B cell (primary cell): ENCODE data around the gene ST6GAL1. TPM values are rescaled to one million over a fixed set of nuclear protein-coding genes. Genes with fewer than 3 reads are reported as not detected.

Experiments
- ATAC-seq: fragments of 200-7000 bp; cut with Tn5 transposase; one replicate; pipeline ENCODE4 v1.10.0; 2021; ENCODE audit warnings: low read depth, mild to moderate bottlenecking, moderate number of reproducible peaks, moderate library complexity
- CTCF ChIA-PET: fragments of 350-600 bp; sonication (Branson Sonifier 250); formaldehyde crosslinking; loops from one replicate; lab custom pipeline; 2021; ENCODE audit warnings: antibody characterized with exemption, inconsistent platforms; lab: Charles Lee
- POLR2A ChIA-PET: fragments of 350-600 bp; sonication (Branson Sonifier 250); formaldehyde crosslinking; loops from one replicate; lab custom pipeline; 2021; ENCODE audit warnings: antibody characterized with exemption; lab: Charles Lee
- DNase-seq: peaks from one replicate; pipeline ENCODE4 v3.0.0; 2013
- H2AFZ ChIP-seq: 2 replicates; pipeline ENCODE4 v1.6.1; 2012; ENCODE audit warnings: mild to moderate bottlenecking, low read depth, low read length; ENCODE audit not compliant: insufficient read depth, poor library complexity, severe bottlenecking
- H3K27ac ChIP-seq, 2 donors: 1 replicate in 1 of 2; 2 replicates in 1 of 2; pipeline ENCODE4 v1.5.1; 2012 to 2013; ENCODE audit warnings: low read length in 2 of 2, mild to moderate bottlenecking in 2 of 2, moderate library complexity in 1 of 2
- H3K27me3 ChIP-seq, 4 experiments: fragments of 200-600 bp in 1 of 4; sonication (generic) in 1 of 4; replicated peaks in 1 of 4; 1 replicate in 2 of 4; 2 replicates in 2 of 4; pipeline versions ENCODE4 v1.6.1 to v1.7.0; 2013 to 2016; ENCODE audit warnings: low read length in 3 of 4, mild to moderate bottlenecking in 2 of 4, mixed read lengths in 1 of 4, moderate library complexity in 1 of 4; ENCODE audit not compliant: insufficient read depth in 4 of 4, control insufficient read depth in 3 of 4; ENCODE audit errors: control extremely low read depth in 1 of 4
- H3K36me3 ChIP-seq, 2 experiments: replicated peaks in 1 of 2; 1 replicate in 1 of 2; 2 replicates in 1 of 2; pipeline versions ENCODE4 v1.6.1 to v1.7.1; 2013; ENCODE audit warnings: low read length in 1 of 2; ENCODE audit not compliant: insufficient read depth in 2 of 2, control insufficient read depth in 1 of 2; ENCODE audit errors: control extremely low read depth in 1 of 2, extremely low read depth in 1 of 2
- H3K4me1 ChIP-seq, 2 donors: fragments of 200-600 bp in 1 of 2; sonication (generic) in 1 of 2; 1 replicate in 1 of 2; 2 replicates in 1 of 2; pipeline versions ENCODE4 v1.5.1 to v1.6.1; 2013 to 2017; ENCODE audit warnings: low read length in 2 of 2; ENCODE audit not compliant: control insufficient read depth in 2 of 2, insufficient read depth in 2 of 2
- H3K4me2 ChIP-seq: replicated peaks from 2 replicates; pipeline ENCODE3; 2012; ENCODE audit warnings: mild to moderate bottlenecking, low read depth, low read length; ENCODE audit not compliant: poor library complexity, severe bottlenecking
- H3K4me3 ChIP-seq, 5 experiments: fragments of 200-600 bp in 1 of 5; sonication (generic) in 1 of 5; 1 replicate in 3 of 5; 2 replicates in 2 of 5; pipeline versions ENCODE4 v1.5.1 to v1.7.0; 2011 to 2016; ENCODE audit warnings: low read length in 4 of 5, mild to moderate bottlenecking in 4 of 5, low read depth in 2 of 5, control low read depth in 1 of 5, moderate library complexity in 1 of 5; ENCODE audit not compliant: insufficient read depth in 1 of 5; ENCODE audit errors: control extremely low read depth in 1 of 5, extremely low read depth in 1 of 5
- H3K79me2 ChIP-seq: fragments of 200-600 bp; sonication (generic); one replicate; pipeline ENCODE4 v1.6.0; 2016; ENCODE audit warnings: low read length; ENCODE audit not compliant: control insufficient read depth, insufficient read depth
- H3K9ac ChIP-seq: fragments of 200-600 bp; sonication (generic); 2 replicates; pipeline ENCODE4 v1.6.1; 2017; ENCODE audit warnings: mild to moderate bottlenecking, low read length, moderate library complexity
- H3K9me3 ChIP-seq, 3 donors: one replicate each; pipeline versions ENCODE4 v1.6.1 to v1.7.1; 2013; ENCODE audit warnings: low read length in 2 of 3; ENCODE audit not compliant: control insufficient read depth in 2 of 3, insufficient read depth in 1 of 3; ENCODE audit errors: control extremely low read depth in 1 of 3
- H4K20me1 ChIP-seq: 2 replicates; pipeline ENCODE4 v1.6.0; 2012; ENCODE audit warnings: mild to moderate bottlenecking, low read length; ENCODE audit not compliant: insufficient read depth, control insufficient read depth, poor library complexity, severe bottlenecking
- H3K27ac Mint-ChIP-seq: one replicate; pipeline ENCODE4 v1.8.0; 2021; ENCODE audit warnings: mixed read lengths
- H3K27me3 Mint-ChIP-seq: one replicate; pipeline ENCODE4 v1.8.0; 2021; ENCODE audit warnings: mixed read lengths
- H3K4me1 Mint-ChIP-seq: one replicate; pipeline ENCODE4 v1.8.0; 2021; ENCODE audit warnings: mixed read lengths
- H3K4me3 Mint-ChIP-seq: one replicate; pipeline ENCODE4 v1.8.0; 2021; ENCODE audit warnings: mixed read lengths
- H3K9me3 Mint-ChIP-seq: one replicate; pipeline ENCODE4 v1.8.0; 2022; ENCODE audit warnings: mixed read lengths; ENCODE audit not compliant: insufficient read depth
- CTCF ChIP-seq: fragments of 200-600 bp; IDR thresholded peaks from one replicate; pipeline ENCODE4 v1.8.0; 2022; ENCODE audit warnings: antibody characterized with exemption, mild to moderate bottlenecking
- EZH2 ChIP-seq: IDR thresholded peaks from 2 replicates; pipeline ENCODE4 v1.6.1; 2012; ENCODE audit warnings: borderline replicate concordance, low read depth, mild to moderate bottlenecking, moderate library complexity, low read length; ENCODE audit not compliant: insufficient read depth, poor library complexity, severe bottlenecking
- WGBS: methylation state at CpG from one replicate; pipeline ENCODE4 v1.1.5; 2013; ENCODE audit warnings: missing lambda C conversion rate; ENCODE audit not compliant: insufficient coverage; 5-methylcytosine and 5-hydroxymethylcytosine counted together
- intact Hi-C: fragments of 100-400 bp; cut with micrococcal nuclease; formaldehyde crosslinking; loops from one replicate; pipeline ENCODE4 v1.10.0; 2022
- polyA plus RNA-seq: library from polyadenylated mRNA; depleted of rRNA; stranded (reverse); fragments of >200 nt; gene quantifications from 2 replicates; pipeline ENCODE4 v1.2.3, GENCODE V29; 2012
- total RNA-seq, 2 donors: library from RNA; stranded (reverse); fragments of 120-200 nt in 1 of 2; gene quantifications; 1 replicate in 1 of 2; 2 replicates in 1 of 2; pipeline versions ENCODE4 v1.2.3 to v1.2.4, GENCODE V29; 2013 to 2022

Gene ST6GAL1
- total and polyA plus RNA-seq, 2 donors (not counting 1 experiment from before 2014, with no cell fraction given) = 174 to 563 TPM

GRCh38 chr3:186930641-186931531 lies 560 bp downstream of the ST6GAL1 start:
- ATAC-seq (peak; percentile 84), DNase-seq (peak; percentile 89)
- POLR2A ChIA-PET = interaction anchor here (0.5 to 2.6 kb wide), 20 partner anchors 10 to 234 kb away, joined by 3 to 16 read pairs (median 4); partner anchors contain the start of gene EIF4A2
- CTCF ChIA-PET = interaction anchor here (0.6 to 8.0 kb wide), 37 partner anchors 11 to 234 kb away, joined by 3 to 109 read pairs (median 5); partner anchors contain the start of gene RPL39L
- Mint-ChIP-seq H3K27me3 (no peaks in the 10 kb centered on the region), H3K27ac (peak overlapping the region; percentile 98), H3K4me1 (peaks cover 58% of the 10 kb centered on the region), H3K4me3 (peak overlapping the region; percentile 100), H3K9me3 (peaks cover 4% of the 10 kb centered on the region)
- H2AFZ ChIP-seq = peak overlapping the region; percentile 84
- intact Hi-C loops = loop anchor here (1.0 to 5.0 kb wide), 10 partner anchors 22 to 360 kb away; partner anchors contain the start of genes DNAJB11 and RPL39L
- peak overlapping the region; percentile 84 to 94 (median 91) for H3K4me3 ChIP-seq
- H3K4me1 ChIP-seq = peaks cover 26 to 40% of the 10 kb centered on the region in 2 donors
- H3K27ac ChIP-seq = peak overlapping the region; percentile 79 to 83
- H3K4me2 ChIP-seq = peak overlapping the region; percentile 84
- peaks cover 45% of the 10 kb centered on the region for H4K20me1 ChIP-seq
- H3K9me3 ChIP-seq = peaks cover 0 to 4% (median 0%) of the 10 kb centered on the region in 3 donors
- TF ChIP-seq CTCF = peak; percentile 47
- TF ChIP-seq EZH2 = no peak
- under 1% methylated on average over 72 of the region's 76 CpGs for WGBS
- no peaks in the 10 kb centered on the region for H3K27me3 ChIP-seq
- peaks cover 2 to 32% of the 10 kb centered on the region in 2 experiments for H3K36me3 ChIP-seq
- H3K9ac ChIP-seq = peak overlapping the region; percentile 92
- peaks cover 55% of the 10 kb centered on the region for H3K79me2 ChIP-seq
